ENCODE measurements around the gene MATR3. TPM values are rescaled to one million over a fixed set of nuclear protein-coding genes. Genes with fewer than 3 reads are reported as not detected.

The MATR3 gene
- total and polyA plus RNA-seq, 7 donors, result 60.8 to 272 (median 194) TPM

DNA sequence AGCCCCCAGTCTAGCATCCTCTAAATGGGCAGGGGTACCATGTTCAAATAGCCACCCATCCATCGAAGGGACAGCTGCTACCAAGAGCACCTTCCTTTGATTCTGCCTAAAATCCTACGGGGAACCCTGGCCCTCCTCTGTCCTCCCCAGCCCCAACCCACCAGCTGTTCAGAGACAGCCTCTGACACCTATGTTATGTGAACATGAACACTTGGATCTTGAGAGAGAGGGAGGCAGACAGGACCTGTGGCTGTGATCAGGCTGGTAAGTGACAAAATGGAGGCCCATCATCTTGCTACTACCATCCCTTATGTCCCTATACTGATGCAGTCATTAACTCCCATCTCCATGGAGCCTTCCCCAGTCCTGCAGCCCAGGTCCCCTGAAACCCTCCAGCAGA lies 81.4 kb downstream of the MATR3 start:
- intact Hi-C loops (cut with DNase I), result no loop called here
- WGBS, 2 donors, result 95 to 97% methylated on average over 2 of the region's 2 CpGs
- H3K4me1 ChIP-seq, result peaks cover 0 to 16% (median 8%) of the 10 kb centered on the region in 4 donors
- peak; percentile 14 for DNase-seq
- peaks cover 3 to 36% (median 9%) of the 10 kb centered on the region in 4 donors for H3K36me3 ChIP-seq
- H3K27ac ChIP-seq, result no peak overlapping the region
- H3K9me3 ChIP-seq, result no peaks in the 10 kb centered on the region
- no peak overlapping the region for H3K4me3 ChIP-seq
- no peaks in the 10 kb centered on the region for H3K27me3 ChIP-seq
- TF ChIP-seq POLR2AphosphoS5 (IDR thresholded peaks at IDR 0.05) (no peak), POLR2A (IDR thresholded peaks at IDR 0.05) (no peak), EP300 (IDR thresholded peaks at IDR 0.05) (no peak)
- TF ChIP-seq, protein P1, sequence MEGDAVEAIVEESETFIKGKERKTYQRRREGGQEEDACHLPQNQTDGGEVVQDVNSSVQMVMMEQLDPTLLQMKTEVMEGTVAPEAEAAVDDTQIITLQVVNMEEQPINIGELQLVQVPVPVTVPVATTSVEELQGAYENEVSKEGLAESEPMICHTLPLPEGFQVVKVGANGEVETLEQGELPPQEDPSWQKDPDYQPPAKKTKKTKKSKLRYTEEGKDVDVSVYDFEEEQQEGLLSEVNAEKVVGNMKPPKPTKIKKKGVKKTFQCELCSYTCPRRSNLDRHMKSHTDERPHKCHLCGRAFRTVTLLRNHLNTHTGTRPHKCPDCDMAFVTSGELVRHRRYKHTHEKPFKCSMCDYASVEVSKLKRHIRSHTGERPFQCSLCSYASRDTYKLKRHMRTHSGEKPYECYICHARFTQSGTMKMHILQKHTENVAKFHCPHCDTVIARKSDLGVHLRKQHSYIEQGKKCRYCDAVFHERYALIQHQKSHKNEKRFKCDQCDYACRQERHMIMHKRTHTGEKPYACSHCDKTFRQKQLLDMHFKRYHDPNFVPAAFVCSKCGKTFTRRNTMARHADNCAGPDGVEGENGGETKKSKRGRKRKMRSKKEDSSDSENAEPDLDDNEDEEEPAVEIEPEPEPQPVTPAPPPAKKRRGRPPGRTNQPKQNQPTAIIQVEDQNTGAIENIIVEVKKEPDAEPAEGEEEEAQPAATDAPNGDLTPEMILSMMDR (IDR thresholded peaks at IDR 0.05), result no peak

DNA sequence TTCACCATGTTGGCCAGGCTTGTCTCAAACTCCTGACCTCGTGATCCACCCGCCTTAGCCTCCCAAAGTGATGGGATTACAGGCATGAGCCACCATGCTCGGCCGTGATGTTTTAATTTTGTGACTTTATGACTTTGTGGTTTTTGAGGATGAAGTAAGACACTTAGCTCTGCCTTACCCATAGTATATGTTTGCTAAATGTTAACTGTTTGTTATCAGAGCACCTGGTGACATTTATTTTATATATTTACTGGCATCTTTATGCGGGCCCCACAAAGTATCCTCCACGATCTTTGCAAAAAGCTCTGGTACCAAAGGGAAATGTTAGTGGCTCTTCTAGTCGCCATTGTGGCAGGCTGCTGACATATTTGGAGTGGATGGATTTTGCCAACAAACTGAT lies 82.8 kb downstream of the MATR3 start:
- no peak overlapping the region for H3K27ac ChIP-seq
- H3K4me3 ChIP-seq, result no peak overlapping the region
- 80 to 90% methylated on average over 7 of the region's 7 CpGs for WGBS, 2 donors
- H3K4me1 ChIP-seq, result peaks cover 0 to 16% (median 8%) of the 10 kb centered on the region in 4 donors
- intact Hi-C loops (cut with DNase I), result no loop called here
- peaks cover 0 to 21% (median 5%) of the 10 kb centered on the region in 4 donors for H3K36me3 ChIP-seq
- DNase-seq, result peak; percentile 9
- no peaks in the 10 kb centered on the region for H3K27me3 ChIP-seq
- H3K9me3 ChIP-seq, result no peaks in the 10 kb centered on the region
- TF ChIP-seq POLR2A (IDR thresholded peaks at IDR 0.05) (no peak), POLR2AphosphoS5 (IDR thresholded peaks at IDR 0.05) (no peak), EP300 (IDR thresholded peaks at IDR 0.05) (no peak)
- TF ChIP-seq, protein P1 (IDR thresholded peaks at IDR 0.05), result no peak

DNA sequence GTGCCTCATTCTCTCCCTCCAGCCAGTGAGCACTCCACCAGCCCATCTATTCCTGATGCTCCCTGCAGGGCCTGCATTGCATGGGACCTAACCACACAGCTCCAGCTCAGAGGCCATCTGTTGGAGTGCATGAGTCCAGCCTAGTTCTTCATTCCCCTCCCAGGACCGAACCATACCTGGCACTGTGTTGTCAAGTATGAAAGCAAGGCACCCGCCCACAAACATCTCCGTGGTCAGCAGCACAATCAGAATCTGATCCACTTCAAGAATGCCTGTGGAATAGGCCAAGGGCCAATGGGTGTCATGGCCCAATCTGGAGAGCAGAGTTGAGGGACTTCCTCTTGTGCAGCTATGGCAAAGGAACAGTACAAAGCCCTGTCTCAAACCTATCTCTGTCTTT lies 83.7 kb downstream of the MATR3 start:
- no peak overlapping the region for H3K4me3 ChIP-seq
- H3K9me3 ChIP-seq, result no peaks in the 10 kb centered on the region
- WGBS, 2 donors, result 89 to 94% methylated on average over 3 of the region's 3 CpGs
- peaks cover 0 to 13% (median under 1%) of the 10 kb centered on the region in 4 donors for H3K36me3 ChIP-seq
- DNase-seq, result peak; percentile 46
- no peak overlapping the region for H3K27ac ChIP-seq
- no peaks in the 10 kb centered on the region for H3K27me3 ChIP-seq
- intact Hi-C loops (cut with DNase I), result no loop called here
- peaks cover 0 to 16% (median 8%) of the 10 kb centered on the region in 4 donors for H3K4me1 ChIP-seq
- TF ChIP-seq POLR2A (IDR thresholded peaks at IDR 0.05) (no peak), POLR2AphosphoS5 (IDR thresholded peaks at IDR 0.05) (no peak), EP300 (IDR thresholded peaks at IDR 0.05) (no peak)
- TF ChIP-seq, protein P1 (IDR thresholded peaks at IDR 0.05), result no peak

DNA sequence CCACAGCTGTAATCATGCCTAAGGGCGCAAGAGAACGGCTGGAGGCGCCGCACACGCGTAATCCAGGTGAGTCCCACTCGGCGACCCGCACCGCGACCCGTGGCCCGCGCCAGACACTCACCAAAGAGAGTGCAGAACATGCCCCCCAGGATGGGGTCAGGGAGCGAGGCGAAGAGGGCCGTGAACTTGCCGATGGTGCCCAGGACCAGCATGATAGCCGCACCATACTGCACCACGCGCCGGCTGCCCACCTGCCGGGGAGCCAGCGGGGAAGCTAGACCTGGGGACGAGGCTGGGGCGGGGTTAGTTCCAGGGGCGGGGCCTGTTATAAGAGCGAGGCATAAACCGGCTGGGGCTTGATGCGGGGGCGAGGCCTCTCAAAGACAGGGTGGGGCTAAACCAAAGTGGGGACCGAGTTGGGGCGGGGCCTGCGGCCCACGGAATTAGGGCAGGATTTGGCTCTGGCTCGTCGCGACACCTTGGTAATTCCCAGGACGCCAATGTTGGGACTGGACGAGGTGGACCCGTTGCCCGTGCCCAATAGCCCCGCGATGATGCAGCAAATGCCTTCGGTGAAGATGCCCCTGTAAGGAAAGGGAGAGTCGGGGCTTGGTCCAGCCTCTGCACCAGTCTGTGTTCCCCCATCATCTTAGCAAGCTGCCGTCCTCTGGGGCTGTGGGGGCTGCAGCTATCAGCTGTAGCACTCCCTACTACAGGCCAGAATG lies 84.7 kb downstream of the MATR3 start:
- TF ChIP-seq, protein P1 (IDR thresholded peaks at IDR 0.05), result no peak
- TF ChIP-seq POLR2AphosphoS5 (IDR thresholded peaks at IDR 0.05), result no peak
- no peak for TF ChIP-seq EP300 (IDR thresholded peaks at IDR 0.05)
- TF ChIP-seq POLR2A (IDR thresholded peaks at IDR 0.05), result no peak
- intact Hi-C loops (cut with DNase I), result no loop called here
- Histone ChIP-seq H3K36me3 (peaks cover 0 to 6% (median 0%) of the 10 kb centered on the region in 4 donors), H3K4me3 (no peak overlapping the region), H3K9me3 (no peaks in the 10 kb centered on the region), H3K27ac (no peak overlapping the region), H3K4me1 (peaks cover 0 to 15% (median 7%) of the 10 kb centered on the region in 4 donors), H3K27me3 (no peaks in the 10 kb centered on the region)
- DNase-seq, result peak; percentile 47
- WGBS, 2 donors, result 82 to 87% methylated on average over 47 of the region's 47 CpGs
